OCI-LY3 (cell line): ENCODE data around the gene MSANTD3.

Source experiments
- H2AFZ ChIP-seq: fragments of 200-600, 300-600 bp; shearing (Covaris generic); 2 replicates; pipeline ENCODE4 v1.6.0; 2014; ENCODE audit warnings: antibody characterized with exemption, low read depth, low read length
- H3K27ac ChIP-seq: fragments of 200-600, 300-600 bp; sonication (generic); 2 replicates; pipeline ENCODE4 v1.5.1; 2014; ENCODE audit warnings: mild to moderate bottlenecking, low read length, moderate library complexity, mixed read lengths
- H3K27me3 ChIP-seq: fragments of 200-600, 300-600 bp; sonication (generic); 2 replicates; pipeline ENCODE4 v1.6.1; 2014; ENCODE audit warnings: low read depth, low read length, mixed read lengths
- H3K36me3 ChIP-seq: fragments of 200-600, 300-600 bp; sonication (generic); replicated peaks from 2 replicates; pipeline ENCODE3; 2014; ENCODE audit warnings: low read depth, low read length, mixed read lengths
- H3K4me1 ChIP-seq: fragments of 300-600, 200-600 bp; sonication (generic); 2 replicates; pipeline ENCODE4 v1.6.1; 2014; ENCODE audit warnings: low read length, mixed read lengths
- H3K4me2 ChIP-seq: fragments of 200-600, 300-600 bp; sonication (generic); 2 replicates; pipeline ENCODE4 v1.6.1; 2014; ENCODE audit warnings: low read length, mixed read lengths
- H3K4me3 ChIP-seq: fragments of 300-600, 200-600 bp; sonication (generic); 2 replicates; pipeline ENCODE4 v1.5.1; 2014; ENCODE audit warnings: antibody characterized with exemption, mild to moderate bottlenecking, low read length, moderate library complexity
- H3K79me2 ChIP-seq: fragments of 300-600, 200-600 bp; shearing (Covaris generic); 2 replicates; pipeline ENCODE4 v1.6.1; 2014; ENCODE audit warnings: mild to moderate bottlenecking, low read length, mixed read lengths
- H3K9ac ChIP-seq: fragments of 300-600, 200-600 bp; shearing (Covaris generic); 2 replicates; pipeline ENCODE4 v1.6.0; 2014; ENCODE audit warnings: mild to moderate bottlenecking, low read length, moderate library complexity
- H3K9me3 ChIP-seq: fragments of 200-600, 300-600 bp; shearing (Covaris generic); 2 replicates; pipeline ENCODE4 v1.6.1; 2014; ENCODE audit warnings: low read length, mixed read lengths; ENCODE audit not compliant: insufficient read depth
- H4K20me1 ChIP-seq: fragments of 200-600, 300-600 bp; sonication (generic); 2 replicates; pipeline ENCODE4 v1.6.1; 2016; ENCODE audit warnings: low read length, mixed read lengths; ENCODE audit not compliant: insufficient read depth
- EZH2phosphoT487 ChIP-seq: fragments of 200-600 bp; shearing (Covaris generic); IDR thresholded peaks from 2 replicates; pipeline ENCODE4 v1.6.1; 2018; ENCODE audit warnings: antibody characterized with exemption, mixed run types, low read depth
- TF ChIP-seq, protein P1 (sequence below): fragments of 200-600, 300-600 bp; sonication (generic); IDR thresholded peaks from 2 replicates; pipeline ENCODE4 v1.5.1; 2014; ENCODE audit warnings: antibody characterized with exemption, low read length, low read depth

MSANTD3 gene

DNA sequence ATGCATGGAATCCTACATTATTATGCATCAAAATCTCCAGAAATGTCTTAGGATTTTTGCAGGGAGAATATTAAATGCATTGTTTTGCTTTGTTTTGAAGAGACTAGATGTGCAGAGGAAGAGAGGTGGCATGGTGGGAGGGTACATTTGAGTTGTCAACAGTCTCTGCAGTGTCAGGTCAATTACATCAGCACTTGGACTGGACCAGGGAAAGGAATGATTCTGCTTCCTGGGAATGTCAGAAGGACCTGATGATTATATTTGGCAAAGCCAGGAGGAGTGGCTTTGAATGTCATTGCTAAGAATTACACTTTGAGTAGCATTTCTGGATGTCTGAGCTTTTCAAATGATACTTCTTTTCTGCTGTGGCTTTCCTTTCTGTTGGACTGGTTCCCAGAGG, 28.5 kb downstream of the MSANTD3 start:
- Histone ChIP-seq H3K27me3 (no peaks in the 10 kb centered on the region), H3K36me3 (peaks cover 9% of the 10 kb centered on the region)

DNA sequence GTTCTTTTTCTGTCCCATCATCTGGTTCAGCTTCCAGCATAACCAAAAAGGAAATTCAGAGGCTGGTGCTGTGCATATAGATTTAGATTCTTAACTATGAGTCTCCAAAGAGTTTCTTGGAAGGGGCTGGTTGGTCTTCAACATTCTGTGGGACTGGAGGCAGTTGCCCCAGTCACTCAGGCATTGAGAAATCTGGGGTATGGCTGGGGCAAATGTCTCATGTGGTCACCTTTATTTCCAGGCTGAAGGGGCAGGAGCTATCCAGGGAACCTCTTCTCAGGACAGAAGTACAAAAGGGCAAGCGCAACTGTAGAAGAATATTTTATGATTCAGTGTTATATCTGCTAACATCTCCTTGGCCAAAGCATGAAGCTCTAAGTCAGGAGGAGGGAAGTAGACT, 30.6 kb downstream of the MSANTD3 start:
- Histone ChIP-seq H3K9me3 (no peaks in the 10 kb centered on the region), H3K9ac (no peak overlapping the region), H3K4me2 (no peak overlapping the region), H4K20me1 (no peaks in the 10 kb centered on the region), H3K27ac (no peak overlapping the region), H3K79me2 (no peaks in the 10 kb centered on the region), H3K4me1 (no peaks in the 10 kb centered on the region), H2AFZ (no peak overlapping the region), H3K36me3 (peaks cover 9% of the 10 kb centered on the region), H3K27me3 (no peaks in the 10 kb centered on the region), H3K4me3 (no peak overlapping the region)
- TF ChIP-seq, protein P1, sequence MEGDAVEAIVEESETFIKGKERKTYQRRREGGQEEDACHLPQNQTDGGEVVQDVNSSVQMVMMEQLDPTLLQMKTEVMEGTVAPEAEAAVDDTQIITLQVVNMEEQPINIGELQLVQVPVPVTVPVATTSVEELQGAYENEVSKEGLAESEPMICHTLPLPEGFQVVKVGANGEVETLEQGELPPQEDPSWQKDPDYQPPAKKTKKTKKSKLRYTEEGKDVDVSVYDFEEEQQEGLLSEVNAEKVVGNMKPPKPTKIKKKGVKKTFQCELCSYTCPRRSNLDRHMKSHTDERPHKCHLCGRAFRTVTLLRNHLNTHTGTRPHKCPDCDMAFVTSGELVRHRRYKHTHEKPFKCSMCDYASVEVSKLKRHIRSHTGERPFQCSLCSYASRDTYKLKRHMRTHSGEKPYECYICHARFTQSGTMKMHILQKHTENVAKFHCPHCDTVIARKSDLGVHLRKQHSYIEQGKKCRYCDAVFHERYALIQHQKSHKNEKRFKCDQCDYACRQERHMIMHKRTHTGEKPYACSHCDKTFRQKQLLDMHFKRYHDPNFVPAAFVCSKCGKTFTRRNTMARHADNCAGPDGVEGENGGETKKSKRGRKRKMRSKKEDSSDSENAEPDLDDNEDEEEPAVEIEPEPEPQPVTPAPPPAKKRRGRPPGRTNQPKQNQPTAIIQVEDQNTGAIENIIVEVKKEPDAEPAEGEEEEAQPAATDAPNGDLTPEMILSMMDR: no peak

More for the DNA sequence above, 28.5 kb downstream of the MSANTD3 start:
- Histone ChIP-seq H3K79me2 (no peaks in the 10 kb centered on the region), H3K9me3 (no peaks in the 10 kb centered on the region), H2AFZ (no peak overlapping the region), H4K20me1 (no peaks in the 10 kb centered on the region), H3K9ac (no peak overlapping the region), H3K4me3 (no peak overlapping the region), H3K27ac (no peak overlapping the region), H3K4me2 (no peak overlapping the region), H3K4me1 (no peaks in the 10 kb centered on the region)
- no peak for TF ChIP-seq EZH2phosphoT487
- TF ChIP-seq, protein P1: no peak

DNA sequence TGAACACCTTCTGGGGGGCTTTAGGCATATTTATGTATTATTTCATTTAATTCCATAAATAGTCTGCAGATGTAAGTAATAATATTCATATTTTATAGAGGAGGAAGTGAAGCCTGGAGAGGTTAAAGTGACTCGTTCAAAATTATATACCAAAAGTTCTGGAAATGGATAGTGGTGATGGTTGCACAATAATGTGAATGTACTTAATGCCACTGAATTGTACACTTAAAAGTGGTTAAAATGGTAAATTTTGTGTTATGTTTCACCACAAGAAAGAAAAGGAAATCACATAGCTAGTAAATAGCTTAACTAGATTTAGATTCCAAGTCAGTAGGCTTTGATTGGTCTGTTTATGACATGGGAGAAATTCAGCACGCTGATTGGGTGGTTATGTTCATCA, 33.0 kb downstream of the MSANTD3 start:
- Histone ChIP-seq H3K27me3 (no peaks in the 10 kb centered on the region), H3K4me3 (no peak overlapping the region), H2AFZ (no peak overlapping the region), H3K4me1 (no peaks in the 10 kb centered on the region), H3K9me3 (no peaks in the 10 kb centered on the region), H3K36me3 (no peaks in the 10 kb centered on the region), H3K9ac (no peak overlapping the region), H3K4me2 (no peak overlapping the region), H4K20me1 (no peaks in the 10 kb centered on the region), H3K27ac (no peak overlapping the region), H3K79me2 (no peaks in the 10 kb centered on the region)
- TF ChIP-seq, protein P1: no peak
- TF ChIP-seq EZH2phosphoT487: no peak

DNA sequence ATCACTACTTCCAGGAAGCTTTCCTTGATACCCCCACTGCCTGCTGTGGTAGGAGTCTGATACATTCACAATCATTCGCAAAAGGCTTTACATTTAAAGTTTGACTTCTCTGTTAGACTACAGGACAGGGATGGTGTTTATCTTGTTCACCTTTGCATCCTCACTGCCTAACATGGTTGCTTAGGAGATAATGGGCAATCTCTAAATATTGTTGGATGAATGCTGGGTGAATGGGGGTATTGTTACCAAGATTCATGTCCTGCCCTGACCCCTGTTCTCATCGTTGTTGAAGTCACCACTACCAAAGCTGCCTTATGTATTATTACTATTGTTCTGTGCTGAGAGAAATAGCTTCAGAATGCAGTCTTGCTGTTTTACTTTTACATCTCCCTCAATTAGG, 38.3 kb downstream of the MSANTD3 start:
- Histone ChIP-seq H3K4me2 (no peak overlapping the region), H3K27ac (no peak overlapping the region), H3K79me2 (no peaks in the 10 kb centered on the region), H3K27me3 (no peaks in the 10 kb centered on the region), H3K9ac (no peak overlapping the region), H2AFZ (no peak overlapping the region), H3K4me3 (no peak overlapping the region), H3K4me1 (no peaks in the 10 kb centered on the region), H4K20me1 (no peaks in the 10 kb centered on the region), H3K36me3 (no peaks in the 10 kb centered on the region), H3K9me3 (no peaks in the 10 kb centered on the region)
- TF ChIP-seq, protein P1: no peak
- TF ChIP-seq EZH2phosphoT487: no peak
